Activated CD4-positive, alpha-beta T cell treated with anti-CD3 and anti-CD28 coated beads, Interleukin-2, Interleukin-6, amounts not matched to agents 100 ng/mL and 50 ng/mL, durations not matched to agents 16 hours and 8 hours (primary cell): ENCODE measurements around the gene PACSIN2.

Experiments used
- DNase-seq: peaks from one replicate; pipeline ENCODE4 v3.0.0-alpha.2; 2020

Gene PACSIN2

GRCh38 chr22:42901790-42902508 is 113.0 kb downstream of the PACSIN2 start:
- DNase-seq, result no peak

GRCh38 chr22:42897960-42898359 is 117.0 kb downstream of the PACSIN2 start:
- DNase-seq, result no peak

GRCh38 chr22:42895541-42895981 is 119.4 kb downstream of the PACSIN2 start:
- no peak for DNase-seq

GRCh38 chr22:42895087-42895486 is 119.9 kb downstream of the PACSIN2 start:
- peak; percentile 74 for DNase-seq

- peak; percentile 51 for DNase-seq
These were observed 121.4 kb downstream of the PACSIN2 start for GRCh38 chr22:42893371-42894150.

- no peak for DNase-seq
These were observed 122.2 kb downstream of the PACSIN2 start for GRCh38 chr22:42892571-42893316.

GRCh38 chr22:42892156-42892555 is 122.8 kb downstream of the PACSIN2 start:
- DNase-seq, result no peak

- DNase-seq, result no peak
These were observed 123.3 kb downstream of the PACSIN2 start for GRCh38 chr22:42891696-42892095.

- DNase-seq, result no peak
These were observed 123.9 kb downstream of the PACSIN2 start for GRCh38 chr22:42891008-42891407.

GRCh38 chr22:42889304-42889703 is 125.6 kb downstream of the PACSIN2 start:
- peak; percentile 64 for DNase-seq

- no peak for DNase-seq
These were observed 127.1 kb downstream of the PACSIN2 start for GRCh38 chr22:42887523-42888507.

- DNase-seq, result no peak
These were observed 127.8 kb downstream of the PACSIN2 start for GRCh38 chr22:42887120-42887519.

- no peak for DNase-seq
These were observed 129.5 kb downstream of the PACSIN2 start for GRCh38 chr22:42885446-42885845.

GRCh38 chr22:42884616-42885375 is 130.2 kb downstream of the PACSIN2 start:
- DNase-seq, result no peak

GRCh38 chr22:42883970-42884369 is 131.0 kb downstream of the PACSIN2 start:
- DNase-seq, result no peak

- DNase-seq, result no peak
These were observed 131.8 kb downstream of the PACSIN2 start for GRCh38 chr22:42883121-42883520.

- DNase-seq, result no peak
These were observed 132.8 kb downstream of the PACSIN2 start for GRCh38 chr22:42881982-42882656.

- no peak for DNase-seq
These were observed 133.7 kb downstream of the PACSIN2 start for GRCh38 chr22:42881298-42881697.

- DNase-seq, result no peak
These were observed 134.1 kb downstream of the PACSIN2 start for GRCh38 chr22:42880815-42881214.

- DNase-seq, result no peak
These were observed 135.5 kb downstream of the PACSIN2 start for GRCh38 chr22:42879371-42880021.
